Lower leg skin (tissue), 3 donors: ENCODE results near the gene OR2J1.

ENCODE experiments used
- CTCF ChIP-seq, 3 donors: fragments of 450-650 bp; IDR thresholded peaks; one replicate each; pipeline ENCODE4 v1.5.1; 2016; ENCODE audit warnings: antibody characterized with exemption in 3 of 3, mild to moderate bottlenecking in 3 of 3, moderate library complexity in 2 of 3
- POLR2A ChIP-seq, 2 donors: fragments of 450-650 bp; IDR thresholded peaks; one replicate each; pipeline ENCODE4 v1.6.1; 2016 to 2017; ENCODE audit warnings: antibody characterized with exemption in 2 of 2, mild to moderate bottlenecking in 1 of 2, moderate library complexity in 1 of 2

- TF ChIP-seq CTCF (IDR thresholded peaks at IDR 0.05) (no peak), POLR2A (IDR thresholded peaks at IDR 0.05) (no peak)
Measured at GRCh38 chr6:29099190-29099589, at the start of gene OR2J1.
